GM19372 (cell line): ENCODE data around the gene SLX4IP.
"Not testable (repeated sequence)": the region's sequence is repeated elsewhere in the genome, so short reads cannot be mapped to it uniquely, and the experiment has no call there.

ENCODE experiments used
- ATAC-seq: cut with Tn5 transposase; IDR thresholded peaks from one replicate; pipeline ENCODE4 v1.9.1; 2021; ENCODE audit warnings: mild to moderate bottlenecking, low read depth, moderate library complexity; ENCODE audit not compliant: unreplicated experiment

The SLX4IP gene

GRCh38 chr20:10590950-10591671 lies 156.0 kb downstream of the SLX4IP start:
- ATAC-seq, result no peak

- ATAC-seq, result no peak
Measured at GRCh38 chr20:10591946-10592521, 156.9 kb downstream of the SLX4IP start.

GRCh38 chr20:10594296-10594868 lies 159.3 kb downstream of the SLX4IP start:
- ATAC-seq, result no peak

- no peak for ATAC-seq
Measured at GRCh38 chr20:10595266-10595665, 160.2 kb downstream of the SLX4IP start.

- ATAC-seq, result no peak
Measured at GRCh38 chr20:10595985-10596384, 160.9 kb downstream of the SLX4IP start.

DNA sequence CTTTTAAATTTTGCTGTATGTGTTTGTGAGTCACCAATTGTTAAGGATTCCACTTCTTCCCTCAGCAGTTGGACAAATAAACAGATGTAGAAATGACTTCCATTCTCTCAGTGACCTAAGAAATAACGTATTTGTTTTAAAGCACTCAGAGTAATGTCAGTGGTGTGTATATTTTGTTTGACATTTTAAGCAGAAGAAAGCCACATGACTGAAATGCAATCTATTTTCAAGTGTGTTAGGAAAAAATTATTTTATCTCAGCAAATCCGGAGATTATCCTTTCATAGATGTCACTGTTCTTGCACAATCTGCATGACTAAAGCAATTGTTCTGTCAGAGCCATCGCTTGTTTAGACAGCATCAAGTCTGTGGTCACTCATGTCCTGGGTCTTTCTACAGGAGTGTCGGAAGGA lies 161.6 kb downstream of the SLX4IP start:
- no peak for ATAC-seq

DNA sequence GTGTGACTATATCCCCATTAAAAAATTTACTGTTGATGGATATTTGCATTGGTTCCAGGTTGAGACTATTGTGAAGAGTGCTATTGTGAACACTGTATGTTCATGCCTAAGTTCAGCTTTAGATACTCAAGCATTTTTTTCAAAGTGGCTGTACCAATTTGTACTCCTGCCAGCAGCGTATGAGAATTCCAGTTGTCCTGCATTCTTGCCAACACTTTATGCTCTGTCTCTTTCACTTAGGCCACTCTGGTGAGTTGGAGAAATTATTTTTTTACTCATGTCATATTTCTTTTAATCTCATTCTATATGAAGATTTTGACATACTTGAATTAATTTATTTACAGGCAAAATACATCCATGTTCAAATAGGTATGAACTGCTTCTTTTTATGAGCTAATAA lies 162.5 kb downstream of the SLX4IP start:
- ATAC-seq, result no peak

- ATAC-seq, result no peak
Measured at GRCh38 chr20:10602221-10602871, 167.2 kb downstream of the SLX4IP start.

DNA sequence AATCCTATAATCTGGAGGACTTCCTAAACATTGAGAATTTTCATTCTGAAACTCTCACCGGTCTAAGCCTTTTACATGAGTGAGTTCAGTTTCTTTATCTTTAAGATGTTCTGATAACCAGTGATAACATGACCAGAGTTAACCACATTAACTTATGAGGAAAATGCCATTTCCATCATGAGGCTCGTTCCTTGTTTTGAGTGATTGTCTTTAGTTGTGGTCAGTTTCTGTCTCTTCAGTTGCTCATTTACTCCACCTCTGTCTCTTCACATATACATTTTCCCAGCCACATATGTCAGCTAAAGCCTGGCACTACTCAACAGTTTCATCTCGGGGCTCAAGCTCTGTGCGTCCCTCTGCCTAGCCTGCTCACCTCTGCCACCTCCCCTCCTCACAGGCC lies 168.3 kb downstream of the SLX4IP start:
- no peak for ATAC-seq

DNA sequence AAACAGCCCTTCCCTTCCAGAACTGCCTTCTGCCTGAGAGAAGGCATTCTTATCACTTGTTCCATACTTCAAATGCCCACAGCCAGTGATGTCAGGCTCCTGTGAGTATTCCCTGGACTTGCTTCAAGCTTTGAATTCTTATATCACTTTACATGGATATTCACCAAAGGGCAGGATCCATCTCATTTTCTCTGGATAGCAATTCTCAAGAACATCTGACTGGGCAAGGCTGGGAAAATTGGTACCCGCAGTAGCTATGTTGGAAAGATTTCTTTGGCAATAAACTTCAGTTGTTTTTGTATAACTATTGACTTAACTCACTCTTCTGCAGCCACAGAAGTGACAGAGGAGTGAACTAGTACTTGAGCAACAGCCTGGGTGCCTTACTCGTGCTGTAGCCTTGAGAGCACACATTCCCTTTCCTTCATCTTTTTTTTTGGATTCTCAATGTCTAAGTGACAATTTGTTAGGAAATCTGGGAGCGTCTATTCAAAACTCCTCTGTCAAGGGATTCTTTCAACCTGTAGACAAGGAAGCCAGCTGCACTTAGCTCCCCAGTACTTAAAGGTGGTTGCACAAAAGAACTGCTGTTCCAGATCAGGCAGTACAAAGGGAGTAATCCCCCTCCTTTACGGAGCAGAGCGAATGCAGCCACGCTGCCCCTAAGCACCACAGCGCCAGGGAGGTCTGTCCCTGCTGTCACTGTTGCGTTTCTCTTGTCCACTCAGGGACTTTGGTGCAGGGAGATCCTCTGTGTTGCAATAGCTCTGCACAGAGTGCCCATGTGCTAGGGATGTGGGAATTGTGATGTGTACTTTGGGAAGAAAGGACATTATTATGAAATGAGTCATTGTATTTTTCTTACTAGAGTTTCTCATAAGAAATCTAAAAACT lies 169.1 kb downstream of the SLX4IP start:
- ATAC-seq, result no peak

- no peak for ATAC-seq
Measured at GRCh38 chr20:10604865-10605440, 169.8 kb downstream of the SLX4IP start.

- ATAC-seq, result no peak
Measured at GRCh38 chr20:10605547-10606195, 170.6 kb downstream of the SLX4IP start.

- ATAC-seq, result no peak
Measured at GRCh38 chr20:10609276-10609675, 174.2 kb downstream of the SLX4IP start.

- no peak for ATAC-seq
Measured at GRCh38 chr20:10609770-10610169, 174.7 kb downstream of the SLX4IP start.

DNA sequence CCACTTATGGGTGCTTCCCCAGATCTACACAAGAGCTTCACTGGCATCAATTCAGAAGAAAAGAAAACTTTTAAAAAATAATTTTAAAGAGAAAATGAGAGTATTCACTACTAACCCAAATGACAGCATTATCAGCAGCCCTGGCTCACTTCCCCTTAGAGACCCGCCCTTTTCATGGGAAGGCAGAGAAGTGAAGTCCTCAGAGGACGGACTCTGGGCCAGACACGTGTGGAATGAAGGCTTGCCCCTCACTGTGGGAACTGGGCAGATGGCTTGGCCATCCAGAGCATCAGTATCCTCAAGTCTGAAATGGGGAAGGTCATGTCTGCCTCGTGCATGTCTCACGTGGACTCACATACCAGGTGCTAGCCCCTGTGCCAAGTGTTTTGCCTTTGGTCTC lies 175.1 kb downstream of the SLX4IP start:
- ATAC-seq, result no peak

DNA sequence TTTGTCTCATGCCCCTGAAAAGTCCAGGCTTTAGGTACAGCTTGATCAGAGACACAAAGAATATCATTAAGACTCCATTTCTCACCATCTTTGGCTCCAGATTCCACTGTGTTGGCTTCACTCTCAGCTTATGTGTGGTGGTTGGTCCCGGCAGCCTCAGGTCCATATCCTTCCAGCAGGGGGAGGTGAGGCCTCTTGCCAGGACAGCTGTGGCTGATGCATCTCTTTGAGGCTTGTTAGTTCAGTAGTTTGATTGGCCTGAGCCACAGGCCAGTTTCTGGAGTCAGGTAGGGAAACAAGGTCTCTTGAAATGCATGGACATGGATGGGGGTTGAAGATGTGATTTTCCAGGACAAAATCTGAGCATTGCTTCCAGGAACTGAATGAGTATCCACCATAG lies 176.3 kb downstream of the SLX4IP start:
- no peak for ATAC-seq

GRCh38 chr20:10613426-10613825 lies 178.3 kb downstream of the SLX4IP start:
- ATAC-seq, result not testable (repeated sequence)

- ATAC-seq, result no peak
Measured at GRCh38 chr20:10613911-10614310, 178.8 kb downstream of the SLX4IP start.

DNA sequence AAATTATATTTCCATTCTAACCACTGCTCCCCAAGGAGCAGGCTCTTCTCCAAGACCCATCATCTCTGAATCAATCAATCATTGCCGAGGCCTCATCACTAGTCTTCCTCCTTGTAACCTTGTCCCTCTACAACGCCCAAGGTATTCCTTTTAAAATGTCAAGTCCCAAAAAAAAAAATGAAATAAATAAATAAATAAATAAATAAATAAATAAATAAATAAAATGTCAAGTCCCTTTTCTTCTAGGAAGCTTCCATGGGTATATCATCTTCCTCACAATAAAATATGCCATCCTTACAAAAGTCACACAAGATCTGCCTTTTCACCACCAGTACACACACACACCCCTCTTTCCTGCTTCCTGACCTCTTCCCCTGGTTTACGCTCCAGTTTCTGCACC lies 181.1 kb downstream of the SLX4IP start:
- no peak for ATAC-seq
